K562 (cell line): ENCODE measurements around the gene EXT2. TPM values are rescaled to one million over a fixed set of nuclear protein-coding genes. Genes with fewer than 3 reads are reported as not detected.
A peak's percentile ranks its signal among the peaks of the same experiment; 100 is the strongest.

Source experiments
- BCL6 ChIP-seq: fragments of 250-450 bp; sonication (Bioruptor Pico); IDR thresholded peaks from 2 replicates; pipeline ENCODE4 v1.4.0; 2020
- HEY1 ChIP-seq: fragments of 250-450 bp; sonication (Bioruptor Pico); IDR thresholded peaks from 2 replicates; pipeline ENCODE4 v1.5.0; 2020; ENCODE audit warnings: mild to moderate bottlenecking, moderate library complexity, borderline replicate concordance
- MAFG ChIP-seq: fragments of 450-650 bp; conservative IDR thresholded peaks from 2 replicates; pipeline ENCODE4 v1.6.1; 2016; ENCODE audit warnings: missing genetic modification characterization, missing compliant biosample characterization
- MAZ ChIP-seq, 2 experiments: fragments of 450-650 bp in 1 of 2; sonication (generic) in 1 of 2; formaldehyde crosslinking; IDR thresholded peaks in 1 of 2; conservative IDR thresholded peaks in 1 of 2; 2 replicates each; pipeline versions ENCODE4 v1.4.0 to v1.5.0; 2020; ENCODE audit warnings: mild to moderate bottlenecking in 1 of 2, missing genetic modification reagents in 1 of 2
- NR4A1 ChIP-seq, 2 experiments: fragments of 250-450 bp in 1 of 2; fragments of 450-650 bp in 1 of 2; sonication (Bioruptor Pico) in 1 of 2; IDR thresholded peaks; 2 replicates each; pipeline versions ENCODE4 v1.4.0 to v1.6.1; 2016 to 2020; ENCODE audit warnings: mild to moderate bottlenecking in 2 of 2, missing compliant biosample characterization in 1 of 2, missing genetic modification characterization in 1 of 2, moderate library complexity in 1 of 2
- PPARD ChIP-seq: fragments of 250-450 bp; sonication (Bioruptor Pico); IDR thresholded peaks from 2 replicates; pipeline ENCODE4 v1.8.0; 2022; ENCODE audit warnings: inconsistent platforms, mild to moderate bottlenecking, moderate library complexity
- SMAD3 ChIP-seq: fragments of 450-650 bp; formaldehyde crosslinking; conservative IDR thresholded peaks from 2 replicates; pipeline ENCODE4 v1.4.0; 2020; ENCODE audit warnings: mild to moderate bottlenecking
- TAF15 ChIP-seq: fragments of 200-400 bp; formaldehyde crosslinking; IDR thresholded peaks from 2 replicates; pipeline ENCODE4 v1.6.1; 2017; ENCODE audit warnings: mild to moderate bottlenecking, low read depth, low read length, moderate library complexity
- ZFPM2 ChIP-seq: fragments of 250-450 bp; sonication (Bioruptor Pico); IDR thresholded peaks from 2 replicates; pipeline ENCODE4 v1.5.1; 2022; ENCODE audit warnings: mild to moderate bottlenecking
- ZNF12 ChIP-seq: sonication (generic); formaldehyde crosslinking; IDR thresholded peaks from 2 replicates; pipeline ENCODE4 v1.4.0; 2020; ENCODE audit warnings: mild to moderate bottlenecking, missing genetic modification reagents
- ZNF263 ChIP-seq: sonication (generic); formaldehyde crosslinking; IDR thresholded peaks from 2 replicates; pipeline ENCODE4 v1.8.0; 2022; ENCODE audit warnings: mild to moderate bottlenecking, missing genetic modification reagents, borderline replicate concordance
- ZNF311 ChIP-seq: fragments of 250-450 bp; sonication (Bioruptor Pico); IDR thresholded peaks from 2 replicates; pipeline ENCODE4 v1.4.0; 2020; ENCODE audit warnings: mild to moderate bottlenecking, moderate library complexity
- ZNF41 ChIP-seq: fragments of 250-450 bp; sonication (Bioruptor Pico); conservative IDR thresholded peaks from 2 replicates; pipeline ENCODE4 v1.4.0; 2020; ENCODE audit warnings: mild to moderate bottlenecking
- ZNF707 ChIP-seq: fragments of 250-450 bp; sonication (Bioruptor Pico); conservative IDR thresholded peaks from 2 replicates; pipeline ENCODE4 v1.8.0; 2022; ENCODE audit warnings: inconsistent platforms, mild to moderate bottlenecking, moderate library complexity
- polyA plus RNA-seq, 8 experiments: library from polyadenylated mRNA; depleted of rRNA in 4 of 8; stranded (reverse) in 5 of 8; unstranded in 3 of 8; fragments of >200 nt; fragmentation: Nextera tagmentation in 2 of 8; fragmentation: Illumina TruSeq in 1 of 8; extraction: Ambion mirVana in 2 of 8; extraction: Trizol in 1 of 8; gene quantifications; 2 replicates each; pipeline versions ENCODE4 v1.2.1 to v1.2.3, GENCODE V29; 2011 to 2014; ENCODE audit warnings: inconsistent platforms in 1 of 8, missing spikeins in 1 of 8
- total RNA-seq, 7 experiments: library from RNA; depleted of rRNA in 6 of 7; stranded (reverse); fragments of >200 nt in 6 of 7; fragmentation: Illumina TruSeq in 2 of 7; extraction: Trizol in 2 of 7; gene quantifications; 2 replicates each; pipeline versions ENCODE4 v1.2.1 to v1.2.3, GENCODE V29; 2011 to 2021; ENCODE audit warnings: low replicate concordance in 1 of 7
- TF ChIP-seq, protein P1 (sequence below): fragments of 200-400 bp; formaldehyde crosslinking; IDR thresholded peaks from 2 replicates; pipeline ENCODE4 v1.6.1; 2017; ENCODE audit warnings: mild to moderate bottlenecking, low read depth, low read length, moderate library complexity
- TF ChIP-seq, protein P2 (sequence below): sonication (generic); formaldehyde crosslinking; IDR thresholded peaks from 2 replicates; pipeline ENCODE4 v1.8.0; 2022; ENCODE audit warnings: mild to moderate bottlenecking, missing genetic modification reagents
- TF ChIP-seq, protein P3 (sequence below): sonication (generic); formaldehyde crosslinking; IDR thresholded peaks from 2 replicates; pipeline ENCODE4 v1.9.0; 2022; ENCODE audit warnings: mild to moderate bottlenecking, missing genetic modification reagents
- TF ChIP-seq, protein P4 (sequence below): IDR thresholded peaks from 3 replicates; pipeline ENCODE4 v1.6.1; 2011; ENCODE audit warnings: borderline replicate concordance, mild to moderate bottlenecking; ENCODE audit not compliant: insufficient read length, insufficient read depth

Gene EXT2
- total and polyA plus RNA-seq, 9 of the 15 experiments (the other 6 are each of a cell fraction or from before 2014, with no cell fraction given): 7.5 to 52.1 (median 38.1) TPM

DNA sequence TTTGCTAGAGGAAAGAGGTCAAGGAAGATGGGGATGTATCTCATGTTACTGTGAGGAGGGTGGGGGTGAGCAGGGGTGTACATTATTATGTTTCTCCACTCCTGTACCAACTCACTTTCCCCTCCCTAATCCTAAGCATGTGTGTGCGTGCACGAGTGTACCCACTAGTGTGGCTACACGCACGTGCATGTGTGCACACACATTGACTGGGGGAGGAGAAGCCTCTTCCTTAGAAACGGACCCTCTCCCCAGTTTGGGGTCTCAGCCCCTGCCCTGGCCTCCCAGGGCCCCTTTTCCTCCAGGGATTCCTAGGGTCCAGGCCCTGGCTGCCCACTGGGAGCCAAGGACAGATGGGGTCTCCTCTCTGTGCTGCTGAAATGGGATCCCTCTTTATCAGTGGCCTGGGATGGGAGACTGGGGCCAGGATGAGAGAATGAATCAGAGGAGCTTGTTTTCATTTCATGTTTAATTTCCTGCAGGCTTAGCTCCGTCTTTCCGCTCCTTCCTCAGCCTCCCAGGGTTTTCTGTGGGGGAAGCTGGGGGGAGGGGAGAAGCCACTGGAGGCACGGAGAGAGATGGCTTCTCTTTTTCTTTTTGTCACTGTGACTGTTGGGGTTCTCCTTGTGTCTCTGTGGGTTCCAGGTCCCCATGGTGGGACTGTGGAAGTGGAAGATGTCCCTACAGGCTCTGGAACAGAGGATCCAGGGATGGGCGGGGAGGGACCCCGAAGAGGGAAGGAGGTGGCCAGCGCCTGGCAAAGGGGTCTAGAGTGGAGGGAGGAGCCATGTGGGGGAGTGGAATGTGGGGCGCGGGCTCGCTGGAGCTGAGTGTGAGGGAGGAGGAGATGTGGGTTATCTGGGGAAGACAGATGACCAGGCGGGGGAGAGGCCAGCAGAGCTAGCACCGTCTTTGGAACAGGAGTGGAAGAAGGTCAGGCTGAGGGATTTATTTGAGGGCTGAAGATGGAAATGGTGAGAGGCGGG is 174.2 kb downstream of the EXT2 start (continued):
- TF ChIP-seq, protein P1, sequence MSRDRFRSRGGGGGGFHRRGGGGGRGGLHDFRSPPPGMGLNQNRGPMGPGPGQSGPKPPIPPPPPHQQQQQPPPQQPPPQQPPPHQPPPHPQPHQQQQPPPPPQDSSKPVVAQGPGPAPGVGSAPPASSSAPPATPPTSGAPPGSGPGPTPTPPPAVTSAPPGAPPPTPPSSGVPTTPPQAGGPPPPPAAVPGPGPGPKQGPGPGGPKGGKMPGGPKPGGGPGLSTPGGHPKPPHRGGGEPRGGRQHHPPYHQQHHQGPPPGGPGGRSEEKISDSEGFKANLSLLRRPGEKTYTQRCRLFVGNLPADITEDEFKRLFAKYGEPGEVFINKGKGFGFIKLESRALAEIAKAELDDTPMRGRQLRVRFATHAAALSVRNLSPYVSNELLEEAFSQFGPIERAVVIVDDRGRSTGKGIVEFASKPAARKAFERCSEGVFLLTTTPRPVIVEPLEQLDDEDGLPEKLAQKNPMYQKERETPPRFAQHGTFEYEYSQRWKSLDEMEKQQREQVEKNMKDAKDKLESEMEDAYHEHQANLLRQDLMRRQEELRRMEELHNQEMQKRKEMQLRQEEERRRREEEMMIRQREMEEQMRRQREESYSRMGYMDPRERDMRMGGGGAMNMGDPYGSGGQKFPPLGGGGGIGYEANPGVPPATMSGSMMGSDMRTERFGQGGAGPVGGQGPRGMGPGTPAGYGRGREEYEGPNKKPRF: no peak
- TF ChIP-seq TAF15 (no peak), BCL6 (no peak), ZNF12 (CRISPR knock-in tag) (no peak), ZNF707 (CRISPR knock-in tag) (no peak), ZFPM2 (CRISPR knock-in tag) (no peak), ZNF41 (no peak), SMAD3 (CRISPR knock-in tag) (peak; percentile 68; the same call in 1 of the 2 replicates), NR4A1 (CRISPR knock-in tag; IDR thresholded peaks at IDR 0.05) (no peak), NR4A1 (tag; IDR thresholded peaks at IDR 0.05) (no peak), MAFG (no peak), HEY1 (CRISPR knock-in tag) (no peak), PPARD (no peak), ZNF263 (CRISPR knock-in tag) (peak; percentile 84), ZNF311 (CRISPR knock-in tag) (no peak), MAZ (CRISPR knock-in tag; conservative IDR thresholded peaks at IDR 0.05 in 1 of 2, IDR thresholded peaks at IDR 0.05 in 1 of 2) (peak; percentile 79 to 90)
- TF ChIP-seq, protein P2, sequence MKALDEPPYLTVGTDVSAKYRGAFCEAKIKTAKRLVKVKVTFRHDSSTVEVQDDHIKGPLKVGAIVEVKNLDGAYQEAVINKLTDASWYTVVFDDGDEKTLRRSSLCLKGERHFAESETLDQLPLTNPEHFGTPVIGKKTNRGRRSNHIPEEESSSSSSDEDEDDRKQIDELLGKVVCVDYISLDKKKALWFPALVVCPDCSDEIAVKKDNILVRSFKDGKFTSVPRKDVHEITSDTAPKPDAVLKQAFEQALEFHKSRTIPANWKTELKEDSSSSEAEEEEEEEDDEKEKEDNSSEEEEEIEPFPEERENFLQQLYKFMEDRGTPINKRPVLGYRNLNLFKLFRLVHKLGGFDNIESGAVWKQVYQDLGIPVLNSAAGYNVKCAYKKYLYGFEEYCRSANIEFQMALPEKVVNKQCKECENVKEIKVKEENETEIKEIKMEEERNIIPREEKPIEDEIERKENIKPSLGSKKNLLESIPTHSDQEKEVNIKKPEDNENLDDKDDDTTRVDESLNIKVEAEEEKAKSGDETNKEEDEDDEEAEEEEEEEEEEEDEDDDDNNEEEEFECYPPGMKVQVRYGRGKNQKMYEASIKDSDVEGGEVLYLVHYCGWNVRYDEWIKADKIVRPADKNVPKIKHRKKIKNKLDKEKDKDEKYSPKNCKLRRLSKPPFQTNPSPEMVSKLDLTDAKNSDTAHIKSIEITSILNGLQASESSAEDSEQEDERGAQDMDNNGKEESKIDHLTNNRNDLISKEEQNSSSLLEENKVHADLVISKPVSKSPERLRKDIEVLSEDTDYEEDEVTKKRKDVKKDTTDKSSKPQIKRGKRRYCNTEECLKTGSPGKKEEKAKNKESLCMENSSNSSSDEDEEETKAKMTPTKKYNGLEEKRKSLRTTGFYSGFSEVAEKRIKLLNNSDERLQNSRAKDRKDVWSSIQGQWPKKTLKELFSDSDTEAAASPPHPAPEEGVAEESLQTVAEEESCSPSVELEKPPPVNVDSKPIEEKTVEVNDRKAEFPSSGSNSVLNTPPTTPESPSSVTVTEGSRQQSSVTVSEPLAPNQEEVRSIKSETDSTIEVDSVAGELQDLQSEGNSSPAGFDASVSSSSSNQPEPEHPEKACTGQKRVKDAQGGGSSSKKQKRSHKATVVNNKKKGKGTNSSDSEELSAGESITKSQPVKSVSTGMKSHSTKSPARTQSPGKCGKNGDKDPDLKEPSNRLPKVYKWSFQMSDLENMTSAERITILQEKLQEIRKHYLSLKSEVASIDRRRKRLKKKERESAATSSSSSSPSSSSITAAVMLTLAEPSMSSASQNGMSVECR (CRISPR knock-in tag): no peak
- TF ChIP-seq, protein P3, sequence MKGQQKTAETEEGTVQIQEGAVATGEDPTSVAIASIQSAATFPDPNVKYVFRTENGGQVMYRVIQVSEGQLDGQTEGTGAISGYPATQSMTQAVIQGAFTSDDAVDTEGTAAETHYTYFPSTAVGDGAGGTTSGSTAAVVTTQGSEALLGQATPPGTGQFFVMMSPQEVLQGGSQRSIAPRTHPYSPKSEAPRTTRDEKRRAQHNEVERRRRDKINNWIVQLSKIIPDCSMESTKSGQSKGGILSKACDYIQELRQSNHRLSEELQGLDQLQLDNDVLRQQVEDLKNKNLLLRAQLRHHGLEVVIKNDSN: no peak
- TF ChIP-seq, protein P4, sequence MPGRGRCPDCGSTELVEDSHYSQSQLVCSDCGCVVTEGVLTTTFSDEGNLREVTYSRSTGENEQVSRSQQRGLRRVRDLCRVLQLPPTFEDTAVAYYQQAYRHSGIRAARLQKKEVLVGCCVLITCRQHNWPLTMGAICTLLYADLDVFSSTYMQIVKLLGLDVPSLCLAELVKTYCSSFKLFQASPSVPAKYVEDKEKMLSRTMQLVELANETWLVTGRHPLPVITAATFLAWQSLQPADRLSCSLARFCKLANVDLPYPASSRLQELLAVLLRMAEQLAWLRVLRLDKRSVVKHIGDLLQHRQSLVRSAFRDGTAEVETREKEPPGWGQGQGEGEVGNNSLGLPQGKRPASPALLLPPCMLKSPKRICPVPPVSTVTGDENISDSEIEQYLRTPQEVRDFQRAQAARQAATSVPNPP: no peak
